ENCODE data around the gene TTC23.

- TF ChIP-seq CTCF (IDR thresholded peaks at IDR 0.05) (no peak), POLR2A (IDR thresholded peaks at IDR 0.05; ENCODE audit: low read depth) (no peak), POLR2AphosphoS5 (IDR thresholded peaks at IDR 0.05) (no peak)
These were observed 71.7 kb downstream of the TTC23 start for GRCh38 chr15:99177679-99178078.
